NB4 (cell line): ENCODE results near the gene FCRLA.

Source experiments
- POLR2A ChIP-seq: IDR thresholded peaks from 2 replicates; pipeline ENCODE4 v1.6.1; 2011; ENCODE audit warnings: mild to moderate bottlenecking; ENCODE audit not compliant: insufficient read length; ENCODE audit errors: extremely low read depth
- TF ChIP-seq, protein P1 (sequence below): IDR thresholded peaks from one replicate; pipeline ENCODE4 v1.5.1; 2012; ENCODE audit warnings: low read depth, low read length

DNA sequence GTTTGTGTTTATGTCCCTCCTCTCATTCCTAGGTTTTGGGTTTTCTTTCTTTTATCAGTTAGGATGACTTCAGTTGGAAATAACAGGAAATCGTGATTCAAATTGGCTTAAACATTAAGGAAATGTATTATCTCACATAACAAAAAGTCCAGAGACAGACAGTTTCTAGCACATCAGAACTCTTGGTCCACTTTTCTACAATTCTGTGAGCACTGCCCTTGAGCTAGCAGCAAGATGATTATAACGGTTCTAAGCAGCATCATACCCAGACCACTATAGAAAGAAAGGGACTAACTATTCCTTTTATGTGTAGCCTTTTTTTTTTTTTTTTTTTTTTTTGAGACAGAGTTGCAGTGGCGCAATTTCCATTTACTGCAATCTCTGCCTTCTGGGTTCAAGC is 25.1 kb upstream of the FCRLA start:
- TF ChIP-seq, protein P1, sequence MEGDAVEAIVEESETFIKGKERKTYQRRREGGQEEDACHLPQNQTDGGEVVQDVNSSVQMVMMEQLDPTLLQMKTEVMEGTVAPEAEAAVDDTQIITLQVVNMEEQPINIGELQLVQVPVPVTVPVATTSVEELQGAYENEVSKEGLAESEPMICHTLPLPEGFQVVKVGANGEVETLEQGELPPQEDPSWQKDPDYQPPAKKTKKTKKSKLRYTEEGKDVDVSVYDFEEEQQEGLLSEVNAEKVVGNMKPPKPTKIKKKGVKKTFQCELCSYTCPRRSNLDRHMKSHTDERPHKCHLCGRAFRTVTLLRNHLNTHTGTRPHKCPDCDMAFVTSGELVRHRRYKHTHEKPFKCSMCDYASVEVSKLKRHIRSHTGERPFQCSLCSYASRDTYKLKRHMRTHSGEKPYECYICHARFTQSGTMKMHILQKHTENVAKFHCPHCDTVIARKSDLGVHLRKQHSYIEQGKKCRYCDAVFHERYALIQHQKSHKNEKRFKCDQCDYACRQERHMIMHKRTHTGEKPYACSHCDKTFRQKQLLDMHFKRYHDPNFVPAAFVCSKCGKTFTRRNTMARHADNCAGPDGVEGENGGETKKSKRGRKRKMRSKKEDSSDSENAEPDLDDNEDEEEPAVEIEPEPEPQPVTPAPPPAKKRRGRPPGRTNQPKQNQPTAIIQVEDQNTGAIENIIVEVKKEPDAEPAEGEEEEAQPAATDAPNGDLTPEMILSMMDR: no peak
- no peak for TF ChIP-seq POLR2A
